GM12878 (cell line): ENCODE measurements around the gene SHISA7. TPM values are rescaled to one million over a fixed set of nuclear protein-coding genes. Genes with fewer than 3 reads are reported as not detected.

Source experiments
- ATAC-seq: fragments of 200-7000 bp; cut with Tn5 transposase; 3 replicates; pipeline ENCODE4 v1.9.1; 2020; ENCODE audit warnings: mild to moderate bottlenecking, moderate library complexity
- BruUV-seq: library from RNA; stranded (reverse); fragments of 400-500 nt; replicated peaks from 2 replicates; lab custom pipeline; 2021; lab: Mats Ljungman, UMichigan
- CTCF ChIA-PET: fragments of 300-600 bp; sonication (Branson Sonifier 250); formaldehyde crosslinking; extraction: SDS; loops from one replicate; lab custom pipeline; 2021; ENCODE audit warnings: inconsistent platforms; lab: Yijun Ruan, JAX
- POLR2A ChIA-PET: fragments of 350-600 bp; formaldehyde crosslinking; extraction: SDS; loops from one replicate; lab custom pipeline; 2021; ENCODE audit warnings: inconsistent platforms; lab: Charles Lee
- RAD21 ChIA-PET: fragments of 300-600 bp; sonication (Branson Sonifier 250); formaldehyde crosslinking; loops from one replicate; lab custom pipeline; 2023; ENCODE audit warnings: antibody characterized with exemption; ENCODE audit not compliant: unreplicated experiment; lab: Charles Lee
- SMC1A ChIA-PET: fragments of 300-600 bp; sonication (Branson Sonifier 250); formaldehyde crosslinking; loops from one replicate; lab custom pipeline; 2023; ENCODE audit not compliant: unreplicated experiment, uncharacterized antibody; lab: Charles Lee
- DNase-seq: peaks from one replicate; pipeline ENCODE4 v3.0.0-alpha.2; 2011; ENCODE audit warnings: low read depth, low spot score
- FAIRE-seq: peaks from 3 replicates; lab custom pipeline; 2011; peaks lifted over from hg19 to GRCh38; lab: Jason Lieb, UNC
- H2AFZ ChIP-seq: 2 replicates; pipeline ENCODE4 v1.6.0; 2011; ENCODE audit warnings: low read depth, low read length, control low read depth; ENCODE audit not compliant: control insufficient read depth
- H3K27ac ChIP-seq: 2 replicates; pipeline ENCODE4 v1.5.1; 2011; ENCODE audit warnings: control low read depth; ENCODE audit not compliant: control insufficient read depth, insufficient read depth
- H3K27me3 ChIP-seq, 2 experiments: replicated peaks in 1 of 2; 2 replicates each; pipeline versions ENCODE4 v1.6.0 to v1.6.1; 2011; ENCODE audit warnings: low read length in 1 of 2; ENCODE audit not compliant: control insufficient read depth in 2 of 2, insufficient read depth in 2 of 2
- H3K36me3 ChIP-seq, 2 experiments: 2 replicates each; pipeline ENCODE4 v1.5.1; 2011; ENCODE audit warnings: low read length in 1 of 2; ENCODE audit not compliant: control insufficient read depth in 2 of 2, insufficient read depth in 2 of 2
- H3K4me1 ChIP-seq: 2 replicates; pipeline ENCODE4 v1.6.1; 2011; ENCODE audit warnings: mild to moderate bottlenecking, low read length, moderate library complexity, mixed read lengths; ENCODE audit not compliant: control insufficient read depth, insufficient read depth
- H3K4me2 ChIP-seq: 2 replicates; pipeline ENCODE4 v1.6.0; 2011; ENCODE audit warnings: control low read depth; ENCODE audit not compliant: control insufficient read depth, insufficient read depth
- H3K4me3 ChIP-seq: fragments of 200-600 bp; sonication (generic); 2 replicates; pipeline ENCODE4 v1.5.1; 2016
- H3K79me2 ChIP-seq: 2 replicates; pipeline ENCODE4 v1.6.0; 2011; ENCODE audit warnings: low read length; ENCODE audit not compliant: control insufficient read depth, insufficient read depth
- H3K9ac ChIP-seq: 2 replicates; pipeline ENCODE4 v1.8.0; 2011; ENCODE audit warnings: low read length, control low read depth, mixed read lengths; ENCODE audit not compliant: control insufficient read depth, insufficient read depth
- H3K9me3 ChIP-seq: replicated peaks from 3 replicates; pipeline ENCODE4 v1.5.1; 2011; ENCODE audit warnings: mild to moderate bottlenecking, low read length; ENCODE audit not compliant: control insufficient read depth, insufficient read depth
- H4K20me1 ChIP-seq: 2 replicates; pipeline ENCODE4 v1.6.0; 2011; ENCODE audit not compliant: control insufficient read depth, insufficient read depth
- PAX8 ChIP-seq: fragments of 450-650 bp; IDR thresholded peaks from 2 replicates; pipeline ENCODE4 v1.6.1; 2017; ENCODE audit warnings: mild to moderate bottlenecking, moderate library complexity
- RBBP5 ChIP-seq: fragments of 200-600 bp; sonication (generic); conservative IDR thresholded peaks from 2 replicates; pipeline ENCODE4 v1.6.1; 2016
- ZNF274 ChIP-seq: IDR thresholded peaks from one replicate; pipeline ENCODE4 v1.8.0; 2011; ENCODE audit not compliant: insufficient read length, insufficient read depth
- WGBS: methylation state at CpG from one replicate; pipeline ENCODE4 v1.1.6; 2016; ENCODE audit warnings: low lambda C conversion rate; ENCODE audit not compliant: insufficient replicate concordance, insufficient coverage; ENCODE audit errors: missing lambda C conversion rate; 5-methylcytosine and 5-hydroxymethylcytosine counted together
- in situ Hi-C: fragments of 300-500 bp; cut with MboI; formaldehyde crosslinking; loops from 9 replicates; pipeline ENCODE4 v1.14.3; 2018; ENCODE audit warnings: mixed read lengths
- intact Hi-C: fragments of 100-400 bp; cut with micrococcal nuclease; formaldehyde crosslinking; loops from one replicate; pipeline ENCODE4 v1.14.2; 2022; ENCODE audit not compliant: unreplicated experiment
- polyA plus RNA-seq, 11 experiments: library from polyadenylated mRNA; depleted of rRNA in 4 of 11; unstranded in 6 of 11; stranded (reverse) in 5 of 11; fragments of >200 nt; fragmentation: Nextera tagmentation in 4 of 11; fragmentation: Illumina TruSeq in 1 of 11; extraction: Ambion mirVana in 4 of 11; extraction: Trizol in 1 of 11; gene quantifications; 1 replicate in 1 of 11; 2 replicates in 10 of 11; pipeline versions ENCODE4 v1.2.1 to v1.2.3, GENCODE V29; 2011 to 2016; ENCODE audit warnings: inconsistent platforms in 2 of 11, missing spikeins in 2 of 11, low read depth in 1 of 11
- total RNA-seq, 4 experiments: library from RNA; depleted of rRNA in 3 of 4; stranded (reverse); fragments of >200 nt in 3 of 4; fragmentation: Illumina TruSeq in 1 of 4; extraction: Trizol in 1 of 4; gene quantifications; 2 replicates each; pipeline versions ENCODE4 v1.2.1 to v1.2.3, GENCODE V29; 2013 to 2021
- TF ChIP-seq, protein P1 (sequence below): fragments of 450-650 bp; formaldehyde crosslinking; IDR thresholded peaks from 2 replicates; pipeline ENCODE4 v1.4.0; 2020; ENCODE audit warnings: mild to moderate bottlenecking, moderate library complexity

Gene SHISA7
- total and polyA plus RNA-seq, 10 of the 15 experiments (the other 5 are each of a cell fraction or from before 2014, with no cell fraction given): 0.03 TPM; not detected in 9

DNA sequence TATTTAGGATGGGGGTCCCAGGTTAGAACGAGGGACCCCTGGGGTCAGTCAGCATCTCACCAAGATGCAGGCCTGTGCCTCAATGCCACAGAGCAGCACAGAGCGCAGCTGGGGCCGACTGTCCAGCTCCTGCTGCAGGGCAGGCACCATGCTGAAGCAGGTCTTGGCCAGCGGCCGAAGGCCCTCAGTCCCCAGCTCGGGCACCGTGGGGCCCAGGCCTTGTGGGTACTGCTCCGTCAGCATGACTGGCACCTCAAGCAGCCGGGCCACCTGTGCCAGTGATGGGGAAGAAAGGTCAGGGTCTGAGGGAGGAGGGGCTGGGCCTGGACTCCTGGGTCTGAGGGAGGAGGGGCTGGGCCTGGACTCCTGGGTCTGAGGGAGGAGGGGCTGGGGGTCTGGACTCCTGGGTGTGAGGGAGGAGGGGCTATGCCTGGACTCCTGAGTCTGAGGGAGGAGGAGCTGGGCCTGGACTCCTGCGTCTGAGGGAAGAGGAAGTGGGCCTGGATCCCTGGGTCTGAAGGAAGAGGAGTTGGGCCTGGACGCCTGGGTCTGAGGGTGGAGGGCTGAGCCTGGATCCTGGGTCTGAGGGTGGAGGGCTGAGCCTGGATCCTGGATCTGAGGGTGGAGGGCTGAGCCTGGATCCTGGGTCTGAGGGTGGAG lies 12.6 kb upstream of the SHISA7 start:
- CTCF ChIA-PET: interaction anchor here (0.6 kb wide), 1 partner anchor 198 kb away, joined by 4 read pairs; no protein-coding TSS in a partner anchor

More for the DNA sequence above, 12.6 kb upstream of the SHISA7 start:
- peaks cover 4% of the 10 kb centered on the region; the same call in 1 of the 2 replicates for H4K20me1 ChIP-seq
- 79% methylated on average over 11 of the region's 11 CpGs for WGBS
- BruUV-seq: no TSS peak
- H3K27me3 ChIP-seq: no peaks in the 10 kb centered on the region; a peak in 2 of 4 replicates
- no peaks in the 10 kb centered on the region for H3K9me3 ChIP-seq
- ChIA-PET POLR2A (no interaction called here), SMC1A (no interaction called here), RAD21 (no interaction called here)
- TF ChIP-seq ZNF274 (no peak), RBBP5 (no peak), PAX8 (no peak)
- TF ChIP-seq, protein P1, sequence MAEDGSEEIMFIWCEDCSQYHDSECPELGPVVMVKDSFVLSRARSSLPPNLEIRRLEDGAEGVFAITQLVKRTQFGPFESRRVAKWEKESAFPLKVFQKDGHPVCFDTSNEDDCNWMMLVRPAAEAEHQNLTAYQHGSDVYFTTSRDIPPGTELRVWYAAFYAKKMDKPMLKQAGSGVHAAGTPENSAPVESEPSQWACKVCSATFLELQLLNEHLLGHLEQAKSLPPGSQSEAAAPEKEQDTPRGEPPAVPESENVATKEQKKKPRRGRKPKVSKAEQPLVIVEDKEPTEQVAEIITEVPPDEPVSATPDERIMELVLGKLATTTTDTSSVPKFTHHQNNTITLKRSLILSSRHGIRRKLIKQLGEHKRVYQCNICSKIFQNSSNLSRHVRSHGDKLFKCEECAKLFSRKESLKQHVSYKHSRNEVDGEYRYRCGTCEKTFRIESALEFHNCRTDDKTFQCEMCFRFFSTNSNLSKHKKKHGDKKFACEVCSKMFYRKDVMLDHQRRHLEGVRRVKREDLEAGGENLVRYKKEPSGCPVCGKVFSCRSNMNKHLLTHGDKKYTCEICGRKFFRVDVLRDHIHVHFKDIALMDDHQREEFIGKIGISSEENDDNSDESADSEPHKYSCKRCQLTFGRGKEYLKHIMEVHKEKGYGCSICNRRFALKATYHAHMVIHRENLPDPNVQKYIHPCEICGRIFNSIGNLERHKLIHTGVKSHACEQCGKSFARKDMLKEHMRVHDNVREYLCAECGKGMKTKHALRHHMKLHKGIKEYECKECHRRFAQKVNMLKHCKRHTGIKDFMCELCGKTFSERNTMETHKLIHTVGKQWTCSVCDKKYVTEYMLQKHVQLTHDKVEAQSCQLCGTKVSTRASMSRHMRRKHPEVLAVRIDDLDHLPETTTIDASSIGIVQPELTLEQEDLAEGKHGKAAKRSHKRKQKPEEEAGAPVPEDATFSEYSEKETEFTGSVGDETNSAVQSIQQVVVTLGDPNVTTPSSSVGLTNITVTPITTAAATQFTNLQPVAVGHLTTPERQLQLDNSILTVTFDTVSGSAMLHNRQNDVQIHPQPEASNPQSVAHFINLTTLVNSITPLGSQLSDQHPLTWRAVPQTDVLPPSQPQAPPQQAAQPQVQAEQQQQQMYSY (CRISPR knock-in tag): no peak
- no peak overlapping the region for H3K27ac ChIP-seq
- no peak overlapping the region for H3K4me2 ChIP-seq
- ATAC-seq (no peak), FAIRE-seq (no peak), DNase-seq (no peak)
- in situ Hi-C loops: no loop called here
- intact Hi-C loops: no loop called here
- no peak overlapping the region for H3K4me3 ChIP-seq
- H3K36me3 ChIP-seq: peaks cover 3 to 4% of the 10 kb centered on the region in 2 experiments
- no peak overlapping the region for H2AFZ ChIP-seq
- H3K9ac ChIP-seq: no peak overlapping the region
- no peaks in the 10 kb centered on the region for H3K4me1 ChIP-seq
- peaks cover 6% of the 10 kb centered on the region for H3K79me2 ChIP-seq
